HepG2 (cell line): Measurements from ENCODE around the gene SPRED2. TPM values are rescaled to one million over a fixed set of nuclear protein-coding genes. Genes with fewer than 3 reads are reported as not detected.

Experiments
- ATAC-seq: fragments of 200-7000 bp; cut with Tn5 transposase; 3 replicates; pipeline ENCODE4 v1.9.1; 2020; ENCODE audit warnings: mild to moderate bottlenecking, moderate library complexity
- BruUV-seq: library from RNA; stranded (reverse); fragments of 400-500 nt; replicated peaks from 2 replicates; lab custom pipeline; 2021; lab: Mats Ljungman, UMichigan
- CTCF ChIA-PET: fragments of 300-600 bp; formaldehyde crosslinking; extraction: SDS; loops from one replicate; lab custom pipeline; 2021; ENCODE audit warnings: low total read pairs, inconsistent platforms, low intra/inter-chr PET ratio; lab: Yijun Ruan, JAX
- POLR2A ChIA-PET: fragments of 350-600 bp; sonication (Branson Sonifier 250); formaldehyde crosslinking; loops from one replicate; lab custom pipeline; 2020; ENCODE audit warnings: antibody characterized with exemption, inconsistent platforms; lab: Yijun Ruan, JAX
- DNase-seq: peaks from one replicate; pipeline ENCODE4 v3.0.0-alpha.2; 2015; ENCODE audit warnings: low spot score
- FAIRE-seq: peaks from 3 replicates; lab custom pipeline; 2011; peaks lifted over from hg19 to GRCh38; lab: Jason Lieb, UNC
- H2AFZ ChIP-seq: one replicate; pipeline ENCODE4 v1.6.1; 2011; ENCODE audit warnings: low read length, inconsistent platforms
- H3K27ac ChIP-seq: fragments of 300-600 bp; 3 replicates; pipeline ENCODE4 v1.8.0; 2011; ENCODE audit warnings: mixed run types, mild to moderate bottlenecking, mixed read lengths, low read length, inconsistent platforms; ENCODE audit not compliant: insufficient read depth; ENCODE audit errors: extremely low read length
- H3K27me3 ChIP-seq, 2 experiments: fragments of 200-600 bp in 1 of 2; 2 replicates in 1 of 2; 3 replicates in 1 of 2; pipeline versions ENCODE4 v1.6.0 to v1.8.0; 2011; ENCODE audit warnings: low read length in 2 of 2, mild to moderate bottlenecking in 2 of 2, moderate library complexity in 2 of 2, inconsistent platforms in 1 of 2; ENCODE audit not compliant: insufficient read depth in 2 of 2, control insufficient read depth in 1 of 2
- H3K36me3 ChIP-seq, 2 experiments: fragments of 200-600 bp in 1 of 2; replicated peaks in 1 of 2; 2 replicates in 1 of 2; 3 replicates in 1 of 2; pipeline versions ENCODE4 v1.5.1 to v1.8.0; 2011; ENCODE audit warnings: low read length in 2 of 2, inconsistent platforms in 1 of 2; ENCODE audit not compliant: insufficient read depth in 2 of 2, control insufficient read depth in 1 of 2
- H3K4me1 ChIP-seq: 2 replicates; pipeline ENCODE4 v1.5.1; 2012; ENCODE audit warnings: low read length, inconsistent platforms; ENCODE audit not compliant: insufficient read depth
- H3K4me2 ChIP-seq: 2 replicates; pipeline ENCODE4 v1.6.0; 2011; ENCODE audit warnings: low read depth, low read length, inconsistent platforms
- H3K4me3 ChIP-seq, 3 experiments: fragments of 200-600 bp in 1 of 3; sonication (generic), shearing (Covaris generic) in 1 of 3; replicated peaks in 1 of 3; 2 replicates each; pipeline ENCODE4 v1.5.1; 2011 to 2016; ENCODE audit warnings: low read length in 3 of 3, inconsistent platforms in 2 of 3, low read depth in 2 of 3, mild to moderate bottlenecking in 2 of 3, control low read depth in 1 of 3, mixed read lengths in 1 of 3; ENCODE audit not compliant: insufficient read depth in 1 of 3
- H3K79me2 ChIP-seq: one replicate; pipeline ENCODE4 v1.6.1; 2011; ENCODE audit warnings: low read length, inconsistent platforms; ENCODE audit not compliant: insufficient read depth
- H3K9ac ChIP-seq: 2 replicates; pipeline ENCODE4 v1.6.0; 2011; ENCODE audit warnings: mild to moderate bottlenecking, low read depth, low read length, inconsistent platforms; ENCODE audit not compliant: insufficient read depth
- H3K9me3 ChIP-seq: 2 replicates; pipeline ENCODE4 v1.5.1; 2012; ENCODE audit warnings: mild to moderate bottlenecking, low read length
- H4K20me1 ChIP-seq: 2 replicates; pipeline ENCODE4 v1.6.0; 2011; ENCODE audit warnings: inconsistent platforms, mild to moderate bottlenecking, low read length, moderate library complexity; ENCODE audit not compliant: insufficient read depth
- CSRNP2 ChIP-seq: sonication (generic); formaldehyde crosslinking; conservative IDR thresholded peaks from 2 replicates; pipeline ENCODE4 v1.8.0; 2022; ENCODE audit warnings: low read depth, missing genetic modification reagents
- FOSL1 ChIP-seq: sonication (generic); formaldehyde crosslinking; IDR thresholded peaks from 2 replicates; pipeline ENCODE4 v1.9.0; 2021; ENCODE audit warnings: missing genetic modification reagents, borderline replicate concordance
- GATAD2A ChIP-seq: IDR thresholded peaks from 2 replicates; pipeline ENCODE4 v1.6.1; 2016
- LCORL ChIP-seq, 2 experiments: fragments of 450-650 bp in 1 of 2; sonication (generic) in 1 of 2; formaldehyde crosslinking in 1 of 2; IDR thresholded peaks; 2 replicates each; pipeline versions ENCODE4 v1.5.0 to v1.6.1; 2017 to 2020; ENCODE audit warnings: antibody characterized with exemption in 1 of 2, missing genetic modification reagents in 1 of 2
- SNAI1 ChIP-seq: sonication (generic); formaldehyde crosslinking; IDR thresholded peaks from 2 replicates; pipeline ENCODE4 v1.5.0; 2020; ENCODE audit warnings: mild to moderate bottlenecking, missing genetic modification reagents, borderline replicate concordance
- SOX13 ChIP-seq, 3 experiments: fragments of 450-650 bp in 1 of 3; sonication (generic) in 1 of 3; formaldehyde crosslinking in 1 of 3; IDR thresholded peaks in 2 of 3; conservative IDR thresholded peaks in 1 of 3; 2 replicates each; pipeline versions ENCODE4 v1.5.0 to v1.6.1; 2016 to 2020; ENCODE audit warnings: antibody characterized with exemption in 1 of 3, mild to moderate bottlenecking in 1 of 3, missing compliant biosample characterization in 1 of 3, missing genetic modification reagents in 1 of 3, moderate library complexity in 1 of 3
- ZSCAN22 ChIP-seq: sonication (generic); formaldehyde crosslinking; IDR thresholded peaks from 2 replicates; pipeline ENCODE4 v1.4.0; 2020; ENCODE audit warnings: mild to moderate bottlenecking, missing genetic modification reagents
- WGBS: methylation state at CpG from one replicate; pipeline ENCODE4 v1.1.6; 2017; ENCODE audit warnings: low lambda C conversion rate; 5-methylcytosine and 5-hydroxymethylcytosine counted together
- in situ Hi-C: cut with HindIII; loops from 2 replicates; pipeline ENCODE4 v1.10.0; 2017; ENCODE audit warnings: low pct_unique_long_range_greater_than_20kb; ENCODE audit not compliant: extremely low pct_ligation_motif_present
- intact Hi-C: fragments of 100-400 bp; cut with micrococcal nuclease; formaldehyde crosslinking; loops from one replicate; pipeline ENCODE4 v1.10.0; 2022; ENCODE audit not compliant: unreplicated experiment
- polyA plus RNA-seq, 8 experiments: library from polyadenylated mRNA; depleted of rRNA in 3 of 8; stranded (reverse) in 7 of 8; unstranded in 1 of 8; fragments of >200 nt; fragmentation: Illumina TruSeq in 4 of 8; extraction: Trizol in 4 of 8; gene quantifications; 2 replicates each; pipeline versions ENCODE4 v1.2.1 to v1.2.3, GENCODE V29; 2011 to 2016; ENCODE audit warnings: low read depth in 4 of 8, missing spikeins in 1 of 8, mixed read lengths in 1 of 8; ENCODE audit not compliant: insufficient read depth in 1 of 8
- total RNA-seq, 5 experiments: library from RNA; depleted of rRNA; stranded (reverse); fragments of >200 nt; fragmentation: Illumina TruSeq; extraction: Trizol; gene quantifications; 2 replicates each; pipeline ENCODE4 v1.2.3, GENCODE V29; 2016; ENCODE audit warnings: low read depth in 1 of 5
- TF ChIP-seq, protein P1 (sequence below): sonication (generic); formaldehyde crosslinking; IDR thresholded peaks from 2 replicates; pipeline ENCODE4 v1.5.1; 2020; ENCODE audit warnings: mild to moderate bottlenecking, moderate library complexity, missing genetic modification reagents
- TF ChIP-seq, protein P2 (sequence below): sonication (generic); formaldehyde crosslinking; IDR thresholded peaks from 2 replicates; pipeline ENCODE4 v1.4.0; 2020; ENCODE audit warnings: missing genetic modification reagents

Gene SPRED2
- total and polyA plus RNA-seq, 2 of the 13 experiments (the other 11 are each of a cell fraction or from before 2014, with no cell fraction given), result 13.0 to 37.0 TPM

DNA sequence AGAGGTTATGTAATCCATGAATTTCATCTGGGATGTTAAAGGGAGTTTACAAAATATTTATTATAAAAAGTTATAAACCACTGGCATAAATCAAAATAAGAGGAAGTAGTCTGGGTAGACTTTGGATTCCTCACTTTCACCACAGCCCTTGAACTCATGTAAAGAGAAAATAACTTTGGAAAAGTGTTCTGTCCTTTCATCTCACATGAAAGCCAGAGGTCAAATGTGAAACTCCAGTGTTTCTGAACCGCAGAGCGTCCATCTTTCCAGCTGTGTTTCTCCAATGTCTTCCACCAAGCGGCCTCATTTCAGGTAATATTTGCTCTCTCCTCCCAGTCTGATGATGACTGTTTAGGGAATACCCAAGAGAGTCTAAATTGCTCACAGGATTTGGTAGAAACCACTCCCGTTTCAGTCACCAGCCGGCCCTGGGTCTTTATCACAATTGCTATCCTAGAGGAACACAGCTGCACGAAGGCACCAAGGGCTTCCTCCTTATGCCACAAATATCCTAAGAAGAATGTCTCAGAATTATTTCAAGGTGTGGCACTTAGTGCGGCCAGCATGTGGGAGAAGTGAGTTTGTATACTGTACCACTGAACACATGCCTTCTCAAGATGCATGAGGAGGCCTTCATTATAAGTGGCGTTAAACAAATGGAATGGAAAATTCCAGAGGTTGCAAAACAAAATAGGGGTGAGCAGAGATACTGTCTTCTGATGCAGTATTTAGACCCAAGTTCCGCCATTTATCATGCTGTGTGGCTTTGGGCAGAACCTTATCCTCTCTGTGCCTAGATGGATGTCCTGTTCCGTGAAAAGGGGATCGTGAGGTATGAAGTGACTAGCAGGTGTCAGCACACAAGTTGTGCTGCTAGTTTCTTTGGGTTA is 140.9 kb downstream of the SPRED2 start:
- Histone ChIP-seq H3K27ac (peak overlapping the region; percentile 14), H3K4me3 (peak overlapping the region; percentile 30 to 38 (median 36)), H3K36me3 (no peaks in the 10 kb centered on the region), H3K4me1 (peaks cover 50% of the 10 kb centered on the region), H3K4me2 (peak overlapping the region; percentile 85), H3K79me2 (no peaks in the 10 kb centered on the region), H2AFZ (peak overlapping the region; percentile 58), H3K27me3 (no peaks in the 10 kb centered on the region), H4K20me1 (no peaks in the 10 kb centered on the region), H3K9me3 (no peaks in the 10 kb centered on the region), H3K9ac (no peak overlapping the region)
- no TSS peak for BruUV-seq
- CTCF ChIA-PET, result no interaction called here
- POLR2A ChIA-PET, result interaction anchor here (1.3 to 2.3 kb wide), 2 partner anchors 9 to 145 kb away, joined by 3 to 11 read pairs; no protein-coding TSS in a partner anchor
- FAIRE-seq (peak; percentile 96), DNase-seq (peak; percentile 77), ATAC-seq (peak; percentile 48)
- in situ Hi-C loops (no loop called here), intact Hi-C loops (no loop called here)
- 30% methylated on average over 11 of the region's 11 CpGs for WGBS
- TF ChIP-seq GATAD2A (CRISPR knock-in tag) (peak; percentile 48; the same call in 1 of the 2 replicates), LCORL (IDR thresholded peaks at IDR 0.05) (no peak), LCORL (CRISPR knock-in tag; IDR thresholded peaks at IDR 0.05) (0 out of 2 replicates have a peak, but pooled peaks have one; percentile 7), ZSCAN22 (CRISPR knock-in tag) (no peak), SOX13 (IDR thresholded peaks at IDR 0.05) (no peak), SOX13 (CRISPR knock-in tag; conservative IDR thresholded peaks at IDR 0.05 in 1 of 2, IDR thresholded peaks at IDR 0.05 in 1 of 2) (0 out of 4 replicates have a peak, but pooled peaks of 1 of the 2 experiments have one; percentile 4), FOSL1 (no peak), CSRNP2 (no peak), SNAI1 (CRISPR knock-in tag) (0 out of 2 replicates have a peak, but pooled peaks have one; percentile 39)
- TF ChIP-seq, protein P1, sequence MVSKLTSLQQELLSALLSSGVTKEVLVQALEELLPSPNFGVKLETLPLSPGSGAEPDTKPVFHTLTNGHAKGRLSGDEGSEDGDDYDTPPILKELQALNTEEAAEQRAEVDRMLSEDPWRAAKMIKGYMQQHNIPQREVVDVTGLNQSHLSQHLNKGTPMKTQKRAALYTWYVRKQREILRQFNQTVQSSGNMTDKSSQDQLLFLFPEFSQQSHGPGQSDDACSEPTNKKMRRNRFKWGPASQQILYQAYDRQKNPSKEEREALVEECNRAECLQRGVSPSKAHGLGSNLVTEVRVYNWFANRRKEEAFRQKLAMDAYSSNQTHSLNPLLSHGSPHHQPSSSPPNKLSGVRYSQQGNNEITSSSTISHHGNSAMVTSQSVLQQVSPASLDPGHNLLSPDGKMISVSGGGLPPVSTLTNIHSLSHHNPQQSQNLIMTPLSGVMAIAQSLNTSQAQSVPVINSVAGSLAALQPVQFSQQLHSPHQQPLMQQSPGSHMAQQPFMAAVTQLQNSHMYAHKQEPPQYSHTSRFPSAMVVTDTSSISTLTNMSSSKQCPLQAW (CRISPR knock-in tag), result 0 out of 2 replicates have a peak, but pooled peaks have one; percentile 22
- TF ChIP-seq, protein P2, sequence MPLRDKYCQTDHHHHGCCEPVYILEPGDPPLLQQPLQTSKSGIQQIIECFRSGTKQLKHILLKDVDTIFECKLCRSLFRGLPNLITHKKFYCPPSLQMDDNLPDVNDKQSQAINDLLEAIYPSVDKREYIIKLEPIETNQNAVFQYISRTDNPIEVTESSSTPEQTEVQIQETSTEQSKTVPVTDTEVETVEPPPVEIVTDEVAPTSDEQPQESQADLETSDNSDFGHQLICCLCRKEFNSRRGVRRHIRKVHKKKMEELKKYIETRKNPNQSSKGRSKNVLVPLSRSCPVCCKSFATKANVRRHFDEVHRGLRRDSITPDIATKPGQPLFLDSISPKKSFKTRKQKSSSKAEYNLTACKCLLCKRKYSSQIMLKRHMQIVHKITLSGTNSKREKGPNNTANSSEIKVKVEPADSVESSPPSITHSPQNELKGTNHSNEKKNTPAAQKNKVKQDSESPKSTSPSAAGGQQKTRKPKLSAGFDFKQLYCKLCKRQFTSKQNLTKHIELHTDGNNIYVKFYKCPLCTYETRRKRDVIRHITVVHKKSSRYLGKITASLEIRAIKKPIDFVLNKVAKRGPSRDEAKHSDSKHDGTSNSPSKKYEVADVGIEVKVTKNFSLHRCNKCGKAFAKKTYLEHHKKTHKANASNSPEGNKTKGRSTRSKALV (CRISPR knock-in tag), result 0 out of 2 replicates have a peak, but pooled peaks have one; percentile 22
